HepG2 (cell line): ENCODE results near the gene TRMU. TPM values are rescaled to one million over a fixed set of nuclear protein-coding genes. Genes with fewer than 3 reads are reported as not detected.

Experiments
- ADNP ChIP-seq: sonication (generic); formaldehyde crosslinking; IDR thresholded peaks from 2 replicates; pipeline ENCODE4 v1.4.0; 2020; ENCODE audit warnings: missing genetic modification reagents
- ATRX ChIP-seq: sonication (generic); formaldehyde crosslinking; IDR thresholded peaks from 2 replicates; pipeline ENCODE4 v1.4.0; 2020; ENCODE audit warnings: missing genetic modification reagents, borderline replicate concordance
- BCL6 ChIP-seq: IDR thresholded peaks from 2 replicates; pipeline ENCODE4 v1.6.1; 2016; ENCODE audit warnings: missing genetic modification reagents, missing compliant biosample characterization
- EZH2 ChIP-seq: conservative IDR thresholded peaks from 2 replicates; pipeline ENCODE4 v1.6.1; 2012; ENCODE audit warnings: mild to moderate bottlenecking, low read depth, low read length, moderate library complexity
- FOXM1 ChIP-seq: sonication (generic); formaldehyde crosslinking; IDR thresholded peaks from 2 replicates; pipeline ENCODE4 v1.5.0; 2020; ENCODE audit warnings: missing genetic modification reagents
- KLF11 ChIP-seq: IDR thresholded peaks from 2 replicates; pipeline ENCODE4 v1.6.1; 2016; ENCODE audit warnings: missing compliant biosample characterization
- LRRFIP1 ChIP-seq: sonication (generic); formaldehyde crosslinking; conservative IDR thresholded peaks from 2 replicates; pipeline ENCODE4 v1.4.0; 2020; ENCODE audit warnings: missing genetic modification reagents
- NKX3-1 ChIP-seq: sonication (generic); formaldehyde crosslinking; IDR thresholded peaks from 2 replicates; pipeline ENCODE4 v1.5.0; 2020; ENCODE audit warnings: missing genetic modification reagents
- NR2F1 ChIP-seq, 2 experiments: fragments of 450-650 bp in 1 of 2; formaldehyde crosslinking in 1 of 2; IDR thresholded peaks; 2 replicates each; pipeline versions ENCODE4 v1.5.0 to v1.6.1; 2016 to 2020; ENCODE audit warnings: mild to moderate bottlenecking in 1 of 2, missing compliant biosample characterization in 1 of 2, missing genetic modification reagents in 1 of 2, moderate library complexity in 1 of 2
- PHF8 ChIP-seq: sonication (generic); formaldehyde crosslinking; IDR thresholded peaks from 2 replicates; pipeline ENCODE4 v1.5.0; 2020; ENCODE audit warnings: missing genetic modification reagents
- TBL1XR1 ChIP-seq: fragments of 150-350 bp; IDR thresholded peaks from 2 replicates; pipeline ENCODE4 v1.6.1; 2014; ENCODE audit warnings: borderline replicate concordance, low read length; ENCODE audit not compliant: partially characterized antibody
- TCF12 ChIP-seq, 2 experiments: fragments of 450-650 bp in 1 of 2; sonication (generic) in 1 of 2; formaldehyde crosslinking in 1 of 2; IDR thresholded peaks; 2 replicates each; pipeline versions ENCODE4 v1.6.1 to v1.8.0; 2017 to 2022; ENCODE audit warnings: antibody characterized with exemption in 1 of 2, mild to moderate bottlenecking in 1 of 2, missing genetic modification reagents in 1 of 2, moderate library complexity in 1 of 2
- WIZ ChIP-seq: sonication (generic); formaldehyde crosslinking; IDR thresholded peaks from 2 replicates; pipeline ENCODE4 v1.5.1; 2020; ENCODE audit warnings: mild to moderate bottlenecking, missing genetic modification reagents
- ZNF224 ChIP-seq: sonication (generic); formaldehyde crosslinking; IDR thresholded peaks from 2 replicates; pipeline ENCODE4 v1.5.0; 2020; ENCODE audit warnings: mild to moderate bottlenecking, missing genetic modification reagents
- ZNF253 ChIP-seq: sonication (generic); formaldehyde crosslinking; IDR thresholded peaks from 2 replicates; pipeline ENCODE4 v1.8.0; 2022; ENCODE audit warnings: mild to moderate bottlenecking, missing genetic modification reagents, borderline replicate concordance
- ZNF335 ChIP-seq: sonication (generic); formaldehyde crosslinking; IDR thresholded peaks from 2 replicates; pipeline ENCODE4 v1.4.0; 2020; ENCODE audit warnings: missing genetic modification reagents
- ZNF343 ChIP-seq: sonication (generic); formaldehyde crosslinking; IDR thresholded peaks from 2 replicates; pipeline ENCODE4 v1.4.0; 2020; ENCODE audit warnings: mild to moderate bottlenecking, missing genetic modification reagents
- ZNF775 ChIP-seq: sonication (generic); formaldehyde crosslinking; IDR thresholded peaks from 2 replicates; pipeline ENCODE4 v1.4.0; 2020; ENCODE audit warnings: missing genetic modification reagents, mild to moderate bottlenecking, moderate library complexity, borderline replicate concordance
- polyA plus RNA-seq, 8 experiments: library from polyadenylated mRNA; depleted of rRNA in 3 of 8; stranded (reverse) in 7 of 8; unstranded in 1 of 8; fragments of >200 nt; fragmentation: Illumina TruSeq in 4 of 8; extraction: Trizol in 4 of 8; gene quantifications; 2 replicates each; pipeline versions ENCODE4 v1.2.1 to v1.2.3, GENCODE V29; 2011 to 2016; ENCODE audit warnings: low read depth in 4 of 8, missing spikeins in 1 of 8, mixed read lengths in 1 of 8; ENCODE audit not compliant: insufficient read depth in 1 of 8
- total RNA-seq, 5 experiments: library from RNA; depleted of rRNA; stranded (reverse); fragments of >200 nt; fragmentation: Illumina TruSeq; extraction: Trizol; gene quantifications; 2 replicates each; pipeline ENCODE4 v1.2.3, GENCODE V29; 2016; ENCODE audit warnings: low read depth in 1 of 5
- TF ChIP-seq, protein P1 (sequence below): sonication (generic); formaldehyde crosslinking; IDR thresholded peaks from 2 replicates; pipeline ENCODE4 v1.9.0; 2021; ENCODE audit warnings: mild to moderate bottlenecking, missing genetic modification reagents

Gene TRMU
- total and polyA plus RNA-seq, 2 of the 13 experiments (the other 11 are each of a cell fraction or from before 2014, with no cell fraction given) = 31.0 to 50.2 TPM

DNA sequence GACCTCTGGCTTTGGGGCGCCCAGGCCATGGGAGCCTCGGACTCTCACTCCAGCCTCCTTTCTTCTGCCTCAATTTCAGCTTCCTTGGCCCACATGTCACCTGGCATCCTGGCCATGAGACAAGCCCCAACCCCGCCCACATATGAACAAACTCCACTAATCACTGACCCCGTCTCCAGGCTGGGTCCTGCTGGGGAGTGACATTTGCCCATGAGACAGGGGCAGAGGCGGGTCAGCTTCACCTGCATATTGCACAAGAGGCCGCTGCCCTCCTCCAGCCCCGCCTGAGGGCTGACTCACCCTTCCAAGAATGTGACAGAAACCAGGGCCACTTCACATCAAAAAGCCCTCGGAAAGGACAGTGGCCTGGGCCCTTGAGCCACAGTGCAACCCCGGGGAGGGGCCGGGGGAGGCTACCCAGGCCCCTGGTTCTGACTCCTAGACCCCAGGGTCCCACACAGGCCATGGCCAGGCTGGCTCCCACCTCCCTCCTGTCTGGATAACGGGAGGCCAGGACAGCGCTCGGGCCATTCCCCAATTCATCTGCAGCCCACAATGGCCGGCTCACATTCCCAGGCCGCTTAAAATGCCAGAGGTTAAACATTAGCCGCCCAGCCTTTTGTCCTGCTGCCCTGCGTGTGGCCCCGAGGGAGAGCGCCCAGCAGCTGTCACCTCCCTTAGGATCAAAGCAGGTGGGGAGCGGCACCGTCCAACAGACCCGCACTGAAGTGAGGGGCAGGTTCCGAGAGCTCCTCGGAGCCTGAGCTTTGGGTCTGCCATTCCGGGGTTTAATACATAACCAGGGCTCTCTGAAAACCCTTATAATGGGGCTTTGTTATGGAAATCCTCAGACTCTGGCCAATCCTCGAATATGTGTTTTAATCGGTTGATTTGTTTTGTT is 42.3 kb downstream of the TRMU start (continued):
- TF ChIP-seq, protein P1, sequence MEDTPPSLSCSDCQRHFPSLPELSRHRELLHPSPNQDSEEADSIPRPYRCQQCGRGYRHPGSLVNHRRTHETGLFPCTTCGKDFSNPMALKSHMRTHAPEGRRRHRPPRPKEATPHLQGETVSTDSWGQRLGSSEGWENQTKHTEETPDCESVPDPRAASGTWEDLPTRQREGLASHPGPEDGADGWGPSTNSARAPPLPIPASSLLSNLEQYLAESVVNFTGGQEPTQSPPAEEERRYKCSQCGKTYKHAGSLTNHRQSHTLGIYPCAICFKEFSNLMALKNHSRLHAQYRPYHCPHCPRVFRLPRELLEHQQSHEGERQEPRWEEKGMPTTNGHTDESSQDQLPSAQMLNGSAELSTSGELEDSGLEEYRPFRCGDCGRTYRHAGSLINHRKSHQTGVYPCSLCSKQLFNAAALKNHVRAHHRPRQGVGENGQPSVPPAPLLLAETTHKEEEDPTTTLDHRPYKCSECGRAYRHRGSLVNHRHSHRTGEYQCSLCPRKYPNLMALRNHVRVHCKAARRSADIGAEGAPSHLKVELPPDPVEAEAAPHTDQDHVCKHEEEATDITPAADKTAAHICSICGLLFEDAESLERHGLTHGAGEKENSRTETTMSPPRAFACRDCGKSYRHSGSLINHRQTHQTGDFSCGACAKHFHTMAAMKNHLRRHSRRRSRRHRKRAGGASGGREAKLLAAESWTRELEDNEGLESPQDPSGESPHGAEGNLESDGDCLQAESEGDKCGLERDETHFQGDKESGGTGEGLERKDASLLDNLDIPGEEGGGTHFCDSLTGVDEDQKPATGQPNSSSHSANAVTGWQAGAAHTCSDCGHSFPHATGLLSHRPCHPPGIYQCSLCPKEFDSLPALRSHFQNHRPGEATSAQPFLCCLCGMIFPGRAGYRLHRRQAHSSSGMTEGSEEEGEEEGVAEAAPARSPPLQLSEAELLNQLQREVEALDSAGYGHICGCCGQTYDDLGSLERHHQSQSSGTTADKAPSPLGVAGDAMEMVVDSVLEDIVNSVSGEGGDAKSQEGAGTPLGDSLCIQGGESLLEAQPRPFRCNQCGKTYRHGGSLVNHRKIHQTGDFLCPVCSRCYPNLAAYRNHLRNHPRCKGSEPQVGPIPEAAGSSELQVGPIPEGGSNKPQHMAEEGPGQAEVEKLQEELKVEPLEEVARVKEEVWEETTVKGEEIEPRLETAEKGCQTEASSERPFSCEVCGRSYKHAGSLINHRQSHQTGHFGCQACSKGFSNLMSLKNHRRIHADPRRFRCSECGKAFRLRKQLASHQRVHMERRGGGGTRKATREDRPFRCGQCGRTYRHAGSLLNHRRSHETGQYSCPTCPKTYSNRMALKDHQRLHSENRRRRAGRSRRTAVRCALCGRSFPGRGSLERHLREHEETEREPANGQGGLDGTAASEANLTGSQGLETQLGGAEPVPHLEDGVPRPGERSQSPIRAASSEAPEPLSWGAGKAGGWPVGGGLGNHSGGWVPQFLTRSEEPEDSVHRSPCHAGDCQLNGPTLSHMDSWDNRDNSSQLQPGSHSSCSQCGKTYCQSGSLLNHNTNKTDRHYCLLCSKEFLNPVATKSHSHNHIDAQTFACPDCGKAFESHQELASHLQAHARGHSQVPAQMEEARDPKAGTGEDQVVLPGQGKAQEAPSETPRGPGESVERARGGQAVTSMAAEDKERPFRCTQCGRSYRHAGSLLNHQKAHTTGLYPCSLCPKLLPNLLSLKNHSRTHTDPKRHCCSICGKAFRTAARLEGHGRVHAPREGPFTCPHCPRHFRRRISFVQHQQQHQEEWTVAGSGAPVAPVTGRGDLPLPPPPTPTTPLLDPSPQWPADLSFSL (CRISPR knock-in tag) = no peak
- TF ChIP-seq PHF8 (CRISPR knock-in tag) (peak; percentile 43), TBL1XR1 (peak; percentile 59), LRRFIP1 (no peak), KLF11 (CRISPR knock-in tag) (peak; percentile 86; the same call in 1 of the 2 replicates), EZH2 (no peak), ZNF224 (CRISPR knock-in tag) (no peak), ADNP (CRISPR knock-in tag) (no peak), WIZ (CRISPR knock-in tag) (no peak), ZNF343 (peak; percentile 41; the same call in 1 of the 2 replicates), FOXM1 (CRISPR knock-in tag) (no peak), ATRX (CRISPR knock-in tag) (no peak), ZNF335 (CRISPR knock-in tag) (no peak), NR2F1 (CRISPR knock-in tag; IDR thresholded peaks at IDR 0.05) (peak; percentile 52 to 76; a peak in 3 of 4 replicates), TCF12 (IDR thresholded peaks at IDR 0.05) (no peak), TCF12 (CRISPR knock-in tag; IDR thresholded peaks at IDR 0.05) (no peak; the same call in none of the 2 replicates), BCL6 (peak; percentile 93), ZNF253 (CRISPR knock-in tag) (no peak), ZNF775 (CRISPR knock-in tag) (no peak), NKX3-1 (peak; percentile 64; the same call in 1 of the 2 replicates)
